GM12878 (cell line): ENCODE results near the gene SLC29A1. TPM values are rescaled to one million over a fixed set of nuclear protein-coding genes. Genes with fewer than 3 reads are reported as not detected.
A peak's percentile ranks its signal among the peaks of the same experiment; 100 is the strongest.

Source experiments
- BHLHE40 ChIP-seq, 2 experiments: fragments of 450-650 bp in 1 of 2; IDR thresholded peaks; 2 replicates each; pipeline ENCODE4 v1.6.1; 2011 to 2017; ENCODE audit warnings: low read depth in 2 of 2, borderline replicate concordance in 1 of 2, improper control_type of control experiment in 1 of 2, low read length in 1 of 2, mild to moderate bottlenecking in 1 of 2
- RAD51 ChIP-seq: fragments of 450-650 bp; IDR thresholded peaks from 2 replicates; pipeline ENCODE4 v1.6.1; 2016; ENCODE audit warnings: moderate library complexity, mild to moderate bottlenecking, inconsistent platforms
- ZNF687 ChIP-seq: fragments of 450-650 bp; IDR thresholded peaks from 2 replicates; pipeline ENCODE4 v1.6.1; 2017; ENCODE audit warnings: mild to moderate bottlenecking, moderate library complexity
- polyA plus RNA-seq, 11 experiments: library from polyadenylated mRNA; depleted of rRNA in 4 of 11; unstranded in 6 of 11; stranded (reverse) in 5 of 11; fragments of >200 nt; fragmentation: Nextera tagmentation in 4 of 11; fragmentation: Illumina TruSeq in 1 of 11; extraction: Ambion mirVana in 4 of 11; extraction: Trizol in 1 of 11; gene quantifications; 1 replicate in 1 of 11; 2 replicates in 10 of 11; pipeline versions ENCODE4 v1.2.1 to v1.2.3, GENCODE V29; 2011 to 2016; ENCODE audit warnings: inconsistent platforms in 2 of 11, missing spikeins in 2 of 11, low read depth in 1 of 11
- total RNA-seq, 4 experiments: library from RNA; depleted of rRNA in 3 of 4; stranded (reverse); fragments of >200 nt in 3 of 4; fragmentation: Illumina TruSeq in 1 of 4; extraction: Trizol in 1 of 4; gene quantifications; 2 replicates each; pipeline versions ENCODE4 v1.2.1 to v1.2.3, GENCODE V29; 2013 to 2021
- TF ChIP-seq, protein P1 (sequence below): fragments of 450-650 bp; conservative IDR thresholded peaks from 2 replicates; pipeline ENCODE4 v1.6.1; 2017; ENCODE audit warnings: mild to moderate bottlenecking, moderate library complexity
- TF ChIP-seq, protein P2 (sequence below), 3 experiments: IDR thresholded peaks in 2 of 3; conservative IDR thresholded peaks in 1 of 3; 2 replicates each; pipeline ENCODE4 v1.5.1; 2011; ENCODE audit warnings: low read depth in 3 of 3, low read length in 3 of 3, mild to moderate bottlenecking in 3 of 3, control low read depth in 2 of 3, moderate library complexity in 2 of 3, inconsistent platforms in 1 of 3, mixed read lengths in 1 of 3; ENCODE audit not compliant: control insufficient read depth in 2 of 3, insufficient read depth in 1 of 3; ENCODE audit errors: extremely low read depth in 1 of 3

The SLC29A1 gene
- total and polyA plus RNA-seq, 10 of the 15 experiments (the other 5 are each of a cell fraction or from before 2014, with no cell fraction given), result 10.0 to 132 (median 93.4) TPM

DNA sequence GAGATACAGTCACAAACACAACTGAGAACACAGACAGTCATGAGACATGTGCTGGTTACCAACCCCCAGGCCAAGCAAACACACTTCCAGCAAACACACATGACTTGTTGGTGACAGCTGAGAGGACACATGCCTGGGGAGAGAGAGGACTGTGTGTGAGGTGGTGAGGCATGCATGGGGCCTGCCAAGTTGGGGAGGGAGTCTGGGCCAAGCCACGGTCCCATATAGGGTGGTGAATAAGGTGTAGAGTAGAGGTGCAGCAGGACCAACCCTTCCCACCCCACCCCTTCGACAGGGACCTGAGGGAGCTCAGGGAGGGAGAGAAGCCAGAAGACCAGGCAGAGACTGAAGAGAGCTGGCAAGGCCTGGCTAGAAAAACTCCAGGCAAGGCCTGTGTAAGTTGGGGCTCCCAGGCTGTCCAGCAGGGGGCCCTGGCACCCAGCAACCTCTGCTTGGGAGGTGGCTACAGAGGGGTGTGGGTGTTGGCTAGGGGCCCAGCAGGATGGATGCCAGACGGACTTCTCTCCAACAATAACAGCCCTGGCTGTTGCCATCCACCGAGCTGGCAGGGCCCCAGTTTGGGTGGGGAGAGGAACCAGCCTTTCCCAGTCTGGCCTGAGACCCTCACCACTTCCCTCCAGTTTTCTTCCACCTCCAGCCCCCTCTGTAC, 2.0 kb upstream of the SLC29A1 start (continued):
- TF ChIP-seq ZNF687 (peak; percentile 91), BHLHE40 (IDR thresholded peaks at IDR 0.05; ENCODE audit: borderline replicate concordance in 1 of 2, low read depth in 2 of 2, low read length in 1 of 2) (peak; percentile 75 to 80; a peak in 2 of 4 replicates), RAD51 (peak; percentile 81)
- TF ChIP-seq, protein P1, sequence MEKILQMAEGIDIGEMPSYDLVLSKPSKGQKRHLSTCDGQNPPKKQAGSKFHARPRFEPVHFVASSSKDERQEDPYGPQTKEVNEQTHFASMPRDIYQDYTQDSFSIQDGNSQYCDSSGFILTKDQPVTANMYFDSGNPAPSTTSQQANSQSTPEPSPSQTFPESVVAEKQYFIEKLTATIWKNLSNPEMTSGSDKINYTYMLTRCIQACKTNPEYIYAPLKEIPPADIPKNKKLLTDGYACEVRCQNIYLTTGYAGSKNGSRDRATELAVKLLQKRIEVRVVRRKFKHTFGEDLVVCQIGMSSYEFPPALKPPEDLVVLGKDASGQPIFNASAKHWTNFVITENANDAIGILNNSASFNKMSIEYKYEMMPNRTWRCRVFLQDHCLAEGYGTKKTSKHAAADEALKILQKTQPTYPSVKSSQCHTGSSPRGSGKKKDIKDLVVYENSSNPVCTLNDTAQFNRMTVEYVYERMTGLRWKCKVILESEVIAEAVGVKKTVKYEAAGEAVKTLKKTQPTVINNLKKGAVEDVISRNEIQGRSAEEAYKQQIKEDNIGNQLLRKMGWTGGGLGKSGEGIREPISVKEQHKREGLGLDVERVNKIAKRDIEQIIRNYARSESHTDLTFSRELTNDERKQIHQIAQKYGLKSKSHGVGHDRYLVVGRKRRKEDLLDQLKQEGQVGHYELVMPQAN, result no peak
- TF ChIP-seq, protein P2, sequence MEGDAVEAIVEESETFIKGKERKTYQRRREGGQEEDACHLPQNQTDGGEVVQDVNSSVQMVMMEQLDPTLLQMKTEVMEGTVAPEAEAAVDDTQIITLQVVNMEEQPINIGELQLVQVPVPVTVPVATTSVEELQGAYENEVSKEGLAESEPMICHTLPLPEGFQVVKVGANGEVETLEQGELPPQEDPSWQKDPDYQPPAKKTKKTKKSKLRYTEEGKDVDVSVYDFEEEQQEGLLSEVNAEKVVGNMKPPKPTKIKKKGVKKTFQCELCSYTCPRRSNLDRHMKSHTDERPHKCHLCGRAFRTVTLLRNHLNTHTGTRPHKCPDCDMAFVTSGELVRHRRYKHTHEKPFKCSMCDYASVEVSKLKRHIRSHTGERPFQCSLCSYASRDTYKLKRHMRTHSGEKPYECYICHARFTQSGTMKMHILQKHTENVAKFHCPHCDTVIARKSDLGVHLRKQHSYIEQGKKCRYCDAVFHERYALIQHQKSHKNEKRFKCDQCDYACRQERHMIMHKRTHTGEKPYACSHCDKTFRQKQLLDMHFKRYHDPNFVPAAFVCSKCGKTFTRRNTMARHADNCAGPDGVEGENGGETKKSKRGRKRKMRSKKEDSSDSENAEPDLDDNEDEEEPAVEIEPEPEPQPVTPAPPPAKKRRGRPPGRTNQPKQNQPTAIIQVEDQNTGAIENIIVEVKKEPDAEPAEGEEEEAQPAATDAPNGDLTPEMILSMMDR (IDR thresholded peaks at IDR 0.05 in 2 of 3, conservative IDR thresholded peaks at IDR 0.05 in 1 of 3; ENCODE audit: control insufficient read depth in 2 of 3, extremely low read depth in 1 of 3, insufficient read depth in 1 of 3, low read depth in 3 of 3, low read length in 3 of 3), result peak; percentile 84 to 97 (median 88); a peak in 5 of 6 replicates
- TF ChIP-seq, all 136 proteins: peak for 25
